GM23248 (cell line): ENCODE results near the gene TUBA1B.

Experiments
- EZH2 ChIP-seq: fragments of 200-600 bp; sonication (generic); IDR thresholded peaks from 2 replicates; pipeline ENCODE4 v1.6.1; 2018; ENCODE audit warnings: antibody characterized with exemption, mild to moderate bottlenecking; ENCODE audit not compliant: insufficient read depth, poor library complexity, severe bottlenecking
- EZH2phosphoT487 ChIP-seq: fragments of 200-600 bp; sonication (generic); IDR thresholded peaks from 2 replicates; pipeline ENCODE4 v1.6.1; 2018; ENCODE audit warnings: antibody characterized with exemption, moderate library complexity, mild to moderate bottlenecking, low read depth; ENCODE audit not compliant: insufficient read depth

DNA sequence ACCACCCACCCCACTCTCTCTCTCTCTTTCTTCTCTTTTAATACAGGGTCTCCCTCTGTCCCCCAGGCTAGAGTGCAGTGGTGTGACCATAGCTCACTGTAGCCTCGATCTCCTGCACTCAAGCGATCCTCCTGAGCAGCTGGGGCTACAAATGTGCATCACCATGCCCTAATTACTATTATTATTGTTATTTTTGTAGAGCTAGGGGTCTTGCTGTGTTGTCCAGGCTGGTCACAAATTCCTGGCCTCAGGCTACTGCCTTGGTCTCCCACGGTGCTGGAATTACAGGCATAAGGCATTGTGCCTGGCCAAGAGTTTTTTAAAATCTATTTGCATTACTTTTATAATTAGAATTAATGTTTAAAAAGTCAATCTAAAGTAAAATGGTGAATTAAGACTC, 23.0 kb upstream of the TUBA1B start:
- TF ChIP-seq EZH2 (no peak), EZH2phosphoT487 (no peak)
